Lower lobe of right lung (tissue), 2 donors: Measurements from ENCODE around the gene PPP1CC. TPM values are rescaled to one million over a fixed set of nuclear protein-coding genes. Genes with fewer than 3 reads are reported as not detected.

ENCODE experiments used
- ATAC-seq, 2 donors: fragments of 200-7000 bp; cut with Tn5 transposase; one replicate each; pipeline ENCODE4 v1.9.1; 2020 to 2022; ENCODE audit warnings: mild to moderate bottlenecking in 2 of 2, moderate library complexity in 2 of 2
- DNase-seq: peaks from one replicate; pipeline ENCODE4 v3.0.0-alpha.2; 2020
- H3K27ac ChIP-seq: fragments of 200-600 bp; one replicate; pipeline ENCODE4 v1.8.0; 2022
- H3K27me3 ChIP-seq: fragments of 200-600 bp; one replicate; pipeline ENCODE4 v1.8.0; 2022; ENCODE audit warnings: low read depth
- H3K36me3 ChIP-seq: fragments of 200-600 bp; one replicate; pipeline ENCODE4 v1.8.0; 2022; ENCODE audit warnings: mild to moderate bottlenecking
- H3K4me1 ChIP-seq: fragments of 200-600 bp; one replicate; pipeline ENCODE4 v1.8.0; 2022
- H3K4me3 ChIP-seq: fragments of 200-600 bp; one replicate; pipeline ENCODE4 v1.8.0; 2022; ENCODE audit warnings: mild to moderate bottlenecking
- H3K9me3 ChIP-seq: fragments of 200-600 bp; one replicate; pipeline ENCODE4 v1.8.0; 2022
- intact Hi-C: fragments of 100-400 bp; cut with DNase I; formaldehyde crosslinking; loops from one replicate; pipeline ENCODE4 v1.11.0; 2022
- total RNA-seq: library from RNA; stranded (reverse); fragmentation: NEBNext Ultra II Directional; extraction: Animal tissue kit (Norgen Biotek cat#: 25700); gene quantifications from one replicate; pipeline ENCODE4 v1.2.1, GENCODE V29; 2021
- TF ChIP-seq, protein P1 (sequence below): fragments of 200-600 bp; IDR thresholded peaks from one replicate; pipeline ENCODE4 v1.8.0; 2022; ENCODE audit warnings: antibody characterized with exemption, mild to moderate bottlenecking
- donor health status: DM: no; HTN: yes; CAD: no; lungs with severe emphysema.

PPP1CC gene
- total RNA-seq, 1 donor from 2014 or later, result 97.8 TPM

DNA sequence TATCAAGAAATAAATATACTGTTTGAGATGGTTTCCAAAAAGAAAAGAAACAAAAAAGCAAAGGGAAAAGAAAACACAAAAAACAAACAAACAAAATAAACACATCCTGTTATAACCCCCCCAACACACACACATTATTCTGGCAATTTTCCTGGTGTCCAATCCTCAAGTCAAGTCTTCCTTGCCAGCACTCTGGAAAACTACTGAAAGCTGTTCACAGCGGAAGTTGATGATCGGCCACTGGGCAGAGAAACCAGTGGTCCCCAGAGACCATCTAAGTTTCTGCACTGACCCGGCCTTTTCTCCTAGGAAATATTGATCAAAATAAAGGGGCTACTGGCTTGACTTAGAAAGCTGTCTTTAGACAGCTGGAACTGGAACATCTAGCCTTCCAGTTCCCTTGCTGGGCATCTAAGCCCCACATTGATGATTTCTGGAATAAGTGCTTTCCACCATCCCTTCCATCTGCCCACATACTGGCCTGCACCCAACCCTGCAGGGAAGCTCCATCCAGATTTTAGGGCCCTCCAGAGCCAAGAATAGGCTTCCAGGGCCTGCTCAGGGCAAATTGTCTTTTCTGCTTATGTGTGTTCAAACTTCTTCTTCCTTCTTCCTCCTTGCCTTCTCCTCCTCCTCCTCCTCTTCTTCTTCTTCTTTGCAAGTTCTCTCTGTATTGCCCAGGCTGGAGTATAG lies 11.6 kb upstream of the PPP1CC start:
- no peak overlapping the region for H3K27ac ChIP-seq
- DNase-seq, result no peak
- TF ChIP-seq, protein P1, sequence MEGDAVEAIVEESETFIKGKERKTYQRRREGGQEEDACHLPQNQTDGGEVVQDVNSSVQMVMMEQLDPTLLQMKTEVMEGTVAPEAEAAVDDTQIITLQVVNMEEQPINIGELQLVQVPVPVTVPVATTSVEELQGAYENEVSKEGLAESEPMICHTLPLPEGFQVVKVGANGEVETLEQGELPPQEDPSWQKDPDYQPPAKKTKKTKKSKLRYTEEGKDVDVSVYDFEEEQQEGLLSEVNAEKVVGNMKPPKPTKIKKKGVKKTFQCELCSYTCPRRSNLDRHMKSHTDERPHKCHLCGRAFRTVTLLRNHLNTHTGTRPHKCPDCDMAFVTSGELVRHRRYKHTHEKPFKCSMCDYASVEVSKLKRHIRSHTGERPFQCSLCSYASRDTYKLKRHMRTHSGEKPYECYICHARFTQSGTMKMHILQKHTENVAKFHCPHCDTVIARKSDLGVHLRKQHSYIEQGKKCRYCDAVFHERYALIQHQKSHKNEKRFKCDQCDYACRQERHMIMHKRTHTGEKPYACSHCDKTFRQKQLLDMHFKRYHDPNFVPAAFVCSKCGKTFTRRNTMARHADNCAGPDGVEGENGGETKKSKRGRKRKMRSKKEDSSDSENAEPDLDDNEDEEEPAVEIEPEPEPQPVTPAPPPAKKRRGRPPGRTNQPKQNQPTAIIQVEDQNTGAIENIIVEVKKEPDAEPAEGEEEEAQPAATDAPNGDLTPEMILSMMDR, result no peak
- no peak for ATAC-seq
- peaks cover 3% of the 10 kb centered on the region for H3K4me1 ChIP-seq
- intact Hi-C loops, result no loop called here
- no peaks in the 10 kb centered on the region for H3K36me3 ChIP-seq
- no peak overlapping the region for H3K4me3 ChIP-seq
- H3K9me3 ChIP-seq, result no peaks in the 10 kb centered on the region
- no peaks in the 10 kb centered on the region for H3K27me3 ChIP-seq

DNA sequence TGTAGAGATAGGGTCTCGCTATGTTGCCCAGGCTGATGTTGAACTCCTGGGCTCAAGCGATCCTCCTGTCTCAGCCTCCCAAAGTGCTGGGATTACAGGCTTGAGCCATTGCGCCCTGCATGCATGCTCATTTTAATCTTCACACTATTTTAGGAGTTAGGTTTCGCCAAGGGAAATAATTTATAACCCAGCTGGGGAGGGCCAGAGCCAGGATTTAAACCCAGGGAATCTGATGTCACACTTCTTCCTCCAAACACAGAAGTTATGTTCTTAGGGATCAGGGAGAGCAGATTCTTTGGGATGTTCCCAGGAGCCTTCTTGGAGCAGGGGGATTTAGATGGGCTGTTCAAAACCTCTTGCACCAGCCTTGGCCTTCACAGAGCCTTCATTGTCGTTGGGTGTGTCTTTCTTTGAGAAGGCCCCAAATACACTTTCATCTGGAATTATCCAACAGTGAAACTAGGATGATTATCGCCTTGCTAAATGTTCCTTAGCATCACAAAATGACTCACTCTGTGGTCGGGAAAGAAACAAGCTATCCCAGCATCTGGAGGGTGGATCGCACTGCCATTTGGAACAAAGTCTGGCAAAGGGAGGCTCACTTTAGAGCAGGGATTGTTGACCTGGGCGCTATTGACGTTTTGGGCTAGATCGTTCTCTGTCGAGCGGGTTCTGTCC lies 8.2 kb upstream of the PPP1CC start:
- DNase-seq, result no peak
- H3K4me3 ChIP-seq, result no peak overlapping the region

DNA sequence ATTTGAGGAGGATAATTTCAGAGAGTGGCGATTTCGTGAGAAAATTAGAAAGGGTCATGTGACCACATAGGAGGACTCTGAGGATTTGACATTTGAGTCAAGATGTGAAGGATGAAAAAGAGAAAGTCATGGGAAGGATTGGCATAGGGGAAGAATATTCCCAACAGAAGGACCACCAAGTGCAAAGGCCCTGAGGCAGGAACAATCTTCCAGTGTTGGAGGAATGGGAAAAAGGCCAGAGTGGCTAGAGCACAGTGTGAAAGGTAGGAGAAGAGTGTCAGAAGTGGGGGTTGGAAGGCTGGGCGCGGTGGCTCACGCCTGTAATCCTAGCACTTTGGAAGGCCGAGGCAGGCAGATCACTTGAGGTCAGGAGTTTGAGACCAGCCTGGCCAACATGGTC lies 3.9 kb upstream of the PPP1CC start:
- no peaks in the 10 kb centered on the region for H3K9me3 ChIP-seq
- DNase-seq, result no peak
- no peaks in the 10 kb centered on the region for H3K36me3 ChIP-seq
- H3K27me3 ChIP-seq, result no peaks in the 10 kb centered on the region
- H3K4me1 ChIP-seq, result peaks cover 18% of the 10 kb centered on the region
- no peak for ATAC-seq
- intact Hi-C loops, result no loop called here
- no peak overlapping the region for H3K27ac ChIP-seq
- H3K4me3 ChIP-seq, result no peak overlapping the region
- TF ChIP-seq, protein P1, result no peak

More for the DNA sequence above, 8.2 kb upstream of the PPP1CC start:
- Histone ChIP-seq H3K27ac (no peak overlapping the region), H3K9me3 (no peaks in the 10 kb centered on the region), H3K4me1 (peaks cover 3% of the 10 kb centered on the region), H3K36me3 (no peaks in the 10 kb centered on the region), H3K27me3 (no peaks in the 10 kb centered on the region)
- TF ChIP-seq, protein P1, result no peak
- ATAC-seq, result no peak
- intact Hi-C loops, result no loop called here

DNA sequence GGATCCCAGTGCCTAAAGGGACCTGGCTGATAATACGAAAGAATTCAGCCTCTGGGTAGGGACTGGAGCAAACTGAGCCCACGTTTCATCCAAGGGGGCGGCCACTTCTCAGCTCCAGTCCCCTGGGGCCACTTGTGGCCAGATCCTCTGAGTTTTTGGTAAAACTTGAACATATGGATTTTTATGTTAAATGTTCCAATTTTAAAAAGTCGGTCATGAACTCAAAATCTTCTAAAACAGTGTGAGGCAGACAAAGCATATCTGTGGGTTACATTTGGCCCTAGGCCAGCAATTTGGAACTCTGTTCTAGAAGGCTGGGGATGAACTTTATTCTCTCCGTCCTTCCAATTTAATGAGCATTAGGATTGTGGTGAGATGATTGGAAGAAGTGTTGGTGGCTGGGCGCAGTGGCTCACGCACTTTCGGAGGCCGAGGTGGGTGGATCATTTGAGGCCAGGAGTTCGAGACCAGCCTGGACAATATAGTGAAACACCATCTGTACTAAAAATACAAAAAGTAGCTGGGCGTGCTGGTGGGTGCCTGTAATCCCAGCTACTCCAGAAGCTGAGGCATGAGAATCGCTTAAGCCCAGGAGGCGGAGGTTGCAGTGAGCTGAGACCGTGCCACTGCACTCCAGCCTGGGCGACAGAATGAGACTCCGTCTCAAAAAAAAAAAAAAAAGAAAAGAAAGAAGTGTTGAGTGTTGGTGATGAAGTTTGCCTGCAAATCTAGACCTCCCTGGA lies 3.0 kb upstream of the PPP1CC start:
- no peak for ATAC-seq
- no peak overlapping the region for H3K4me3 ChIP-seq
- H3K27ac ChIP-seq, result no peak overlapping the region
- no peaks in the 10 kb centered on the region for H3K27me3 ChIP-seq
- intact Hi-C loops, result no loop called here
- no peak for DNase-seq
- H3K4me1 ChIP-seq, result peaks cover 24% of the 10 kb centered on the region
- TF ChIP-seq, protein P1, result no peak
- no peaks in the 10 kb centered on the region for H3K36me3 ChIP-seq
- H3K9me3 ChIP-seq, result no peaks in the 10 kb centered on the region

DNA sequence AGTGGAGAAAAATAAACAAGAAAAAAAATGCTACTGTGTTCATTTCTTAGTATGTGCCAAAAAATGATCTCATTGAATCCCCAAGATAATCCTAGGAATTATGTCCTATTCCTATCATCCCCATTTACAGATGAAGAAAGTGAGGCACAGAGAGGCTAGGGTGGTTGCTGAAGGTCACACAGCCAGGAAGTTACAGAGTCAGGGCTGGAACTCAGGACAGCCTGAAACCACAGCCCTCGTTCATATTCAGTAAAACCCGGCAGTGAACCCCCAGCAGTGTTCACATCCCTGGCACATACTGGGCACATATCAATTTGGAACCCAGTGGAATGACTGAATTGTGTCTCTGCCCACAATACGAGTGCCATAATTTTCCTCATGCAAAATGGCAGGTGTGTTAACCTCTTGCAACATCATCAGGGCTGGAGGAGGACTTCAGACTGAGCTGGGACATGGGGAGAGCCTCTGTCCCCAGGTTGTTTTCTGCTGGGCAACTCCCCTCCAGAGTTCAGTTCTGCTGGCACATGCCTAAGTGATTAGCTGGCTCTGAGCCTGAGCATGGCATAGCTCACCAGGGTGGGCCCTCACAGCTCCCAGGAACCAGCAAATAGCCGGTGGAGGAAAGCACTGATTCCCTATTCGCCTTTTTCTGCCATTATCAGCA lies 2.0 kb upstream of the PPP1CC start:
- Histone ChIP-seq H3K27me3 (no peaks in the 10 kb centered on the region), H3K4me3 (no peak overlapping the region), H3K27ac (no peak overlapping the region), H3K36me3 (no peaks in the 10 kb centered on the region), H3K9me3 (no peaks in the 10 kb centered on the region), H3K4me1 (peaks cover 34% of the 10 kb centered on the region)
- intact Hi-C loops, result no loop called here
- DNase-seq (no peak), ATAC-seq (no peak)
- TF ChIP-seq, protein P1, result no peak
